ENCODE measurements around the gene KIAA1671.

Gene KIAA1671

DNA sequence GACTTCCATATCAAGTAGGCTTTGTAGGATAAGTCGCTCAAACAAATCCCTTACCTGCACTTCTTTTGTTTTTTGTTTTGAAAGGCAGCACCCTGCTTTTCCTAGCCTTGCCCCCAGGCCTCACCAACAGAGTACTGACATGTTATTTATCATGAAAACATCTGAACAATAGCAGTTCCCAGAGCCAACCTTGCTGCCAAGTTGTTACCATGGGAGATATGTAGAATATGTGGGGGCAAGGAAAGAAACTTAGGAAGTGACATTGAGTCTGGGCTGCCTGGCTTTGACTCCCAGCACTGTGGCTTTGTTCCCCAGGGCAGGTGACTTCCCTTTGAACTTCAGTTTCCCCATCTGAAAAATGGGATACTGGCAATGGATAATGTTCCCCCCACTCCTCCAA is 193.8 kb downstream of the KIAA1671 start:
- TF ChIP-seq, protein P1, sequence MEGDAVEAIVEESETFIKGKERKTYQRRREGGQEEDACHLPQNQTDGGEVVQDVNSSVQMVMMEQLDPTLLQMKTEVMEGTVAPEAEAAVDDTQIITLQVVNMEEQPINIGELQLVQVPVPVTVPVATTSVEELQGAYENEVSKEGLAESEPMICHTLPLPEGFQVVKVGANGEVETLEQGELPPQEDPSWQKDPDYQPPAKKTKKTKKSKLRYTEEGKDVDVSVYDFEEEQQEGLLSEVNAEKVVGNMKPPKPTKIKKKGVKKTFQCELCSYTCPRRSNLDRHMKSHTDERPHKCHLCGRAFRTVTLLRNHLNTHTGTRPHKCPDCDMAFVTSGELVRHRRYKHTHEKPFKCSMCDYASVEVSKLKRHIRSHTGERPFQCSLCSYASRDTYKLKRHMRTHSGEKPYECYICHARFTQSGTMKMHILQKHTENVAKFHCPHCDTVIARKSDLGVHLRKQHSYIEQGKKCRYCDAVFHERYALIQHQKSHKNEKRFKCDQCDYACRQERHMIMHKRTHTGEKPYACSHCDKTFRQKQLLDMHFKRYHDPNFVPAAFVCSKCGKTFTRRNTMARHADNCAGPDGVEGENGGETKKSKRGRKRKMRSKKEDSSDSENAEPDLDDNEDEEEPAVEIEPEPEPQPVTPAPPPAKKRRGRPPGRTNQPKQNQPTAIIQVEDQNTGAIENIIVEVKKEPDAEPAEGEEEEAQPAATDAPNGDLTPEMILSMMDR (IDR thresholded peaks at IDR 0.05; ENCODE audit: low read length, missing control alignments), result no peak
- peak; percentile 24 for DNase-seq (ENCODE audit: low read depth)
- no peak overlapping the region for H3K4me3 ChIP-seq (replicated peaks; ENCODE audit: low read depth, low read length)

GRCh38 chr22:25146906-25147641 is 194.6 kb downstream of the KIAA1671 start:
- no peak for DNase-seq (ENCODE audit: low read depth)
- H3K4me3 ChIP-seq (replicated peaks; ENCODE audit: low read depth, low read length), result no peak overlapping the region
- TF ChIP-seq, protein P1 (IDR thresholded peaks at IDR 0.05; ENCODE audit: low read length, missing control alignments), result no peak

DNA sequence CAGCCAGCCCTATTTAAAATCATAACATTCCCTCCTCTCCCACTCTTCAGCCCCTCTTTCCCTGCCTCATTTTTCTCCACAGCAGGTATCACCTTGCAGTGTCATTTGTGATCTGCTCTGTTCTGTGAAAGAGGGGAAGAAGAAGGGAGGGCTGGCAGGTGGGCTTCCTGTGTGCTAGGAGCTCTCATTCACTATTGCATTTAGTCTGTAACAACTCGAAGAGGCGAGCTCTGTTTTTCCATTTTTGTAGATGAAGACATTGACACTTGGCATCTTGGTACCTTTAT is 195.1 kb downstream of the KIAA1671 start:
- H3K4me3 ChIP-seq (replicated peaks; ENCODE audit: low read depth, low read length), result no peak overlapping the region
- TF ChIP-seq, protein P1 (IDR thresholded peaks at IDR 0.05; ENCODE audit: low read length, missing control alignments), result no peak
- DNase-seq (ENCODE audit: low read depth), result no peak

GRCh38 chr22:25148149-25148691 is 195.7 kb downstream of the KIAA1671 start:
- no peak for DNase-seq (ENCODE audit: low read depth)
- TF ChIP-seq, protein P1 (IDR thresholded peaks at IDR 0.05; ENCODE audit: low read length, missing control alignments), result no peak
- no peak overlapping the region for H3K4me3 ChIP-seq (replicated peaks; ENCODE audit: low read depth, low read length)

DNA sequence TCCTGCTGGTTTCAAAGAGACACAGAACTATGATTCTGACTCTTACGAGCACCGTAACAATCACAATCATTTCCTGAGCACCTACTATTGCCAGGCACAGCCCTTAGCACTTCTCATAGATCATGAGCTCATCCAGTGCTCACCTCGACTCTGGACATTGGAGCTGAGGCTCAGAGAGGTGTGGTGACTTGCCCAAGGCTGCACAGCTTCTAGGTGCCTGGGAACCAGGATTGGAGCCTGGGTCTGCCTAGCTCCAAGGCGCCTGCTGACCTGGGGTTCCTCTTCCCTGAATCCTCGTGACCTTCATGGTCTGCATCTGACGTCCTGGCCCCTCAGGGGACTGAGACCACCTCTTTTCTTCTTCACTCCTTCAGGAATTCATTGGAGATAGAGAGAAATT is 196.5 kb downstream of the KIAA1671 start:
- DNase-seq (ENCODE audit: low read depth), result no peak
- TF ChIP-seq, protein P1 (IDR thresholded peaks at IDR 0.05; ENCODE audit: low read length, missing control alignments), result no peak
- no peak overlapping the region for H3K4me3 ChIP-seq (replicated peaks; ENCODE audit: low read depth, low read length)

DNA sequence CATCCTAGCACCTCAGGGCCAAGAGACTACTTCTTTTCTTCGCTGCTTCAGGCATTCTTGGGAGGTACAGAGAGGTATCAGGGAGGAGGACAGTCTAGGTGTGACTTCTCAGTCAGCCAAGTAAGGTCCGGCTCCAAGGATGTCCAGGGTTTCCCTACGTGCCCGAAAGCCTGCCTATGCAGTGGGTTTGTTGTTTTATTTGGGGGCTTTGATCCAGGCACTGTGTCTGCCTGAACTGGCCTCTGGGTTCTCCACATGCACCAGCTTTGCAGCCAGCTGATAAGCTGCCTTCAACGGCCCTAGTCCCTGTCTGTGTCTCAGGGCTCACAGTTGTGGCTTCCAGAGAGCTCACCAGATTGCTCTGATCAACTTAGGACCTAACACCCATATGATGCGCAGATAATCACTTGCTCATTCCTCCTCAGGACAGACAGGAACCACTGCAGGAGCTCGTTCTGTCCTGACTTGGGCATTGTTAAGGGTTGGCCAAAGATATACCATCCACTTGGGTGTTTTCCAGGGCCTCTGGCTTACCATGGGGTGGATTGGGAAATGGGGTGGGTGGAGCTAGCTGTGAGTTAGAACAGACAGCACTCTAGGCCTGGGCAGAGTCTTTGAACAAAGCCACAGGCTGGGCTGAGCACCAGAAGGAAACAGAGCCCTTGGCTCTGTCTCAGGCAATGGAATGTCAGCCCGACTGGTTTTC is 201.6 kb downstream of the KIAA1671 start:
- peak; percentile 90 for DNase-seq (ENCODE audit: low read depth)
- TF ChIP-seq, protein P1 (IDR thresholded peaks at IDR 0.05; ENCODE audit: low read length, missing control alignments), result no peak

More for the DNA sequence above, 201.6 kb downstream of the KIAA1671 start:
- no peak overlapping the region for H3K4me3 ChIP-seq (replicated peaks; ENCODE audit: low read depth, low read length)
